ENCODE measurements around the gene OR7C2. TPM values are rescaled to one million over a fixed set of nuclear protein-coding genes. Genes with fewer than 3 reads are reported as not detected.

OR7C2 gene
- total and polyA plus RNA-seq, 2 of the 8 experiments (the other 6 are each of a cell fraction or from before 2014, with no cell fraction given): not detected

GRCh38 chr19:14950421-14950820 is 9.1 kb downstream of the OR7C2 start:
- Histone ChIP-seq H3K14ac (ENCODE audit: insufficient read length) (no peak overlapping the region), H4K91ac (replicated peaks; ENCODE audit: insufficient read length, low read length) (no peak overlapping the region), H3K9me3 (ENCODE audit: insufficient read depth in 2 of 2, low read depth in 1 of 2, low read length in 1 of 2) (peaks cover 28 to 44% of the 10 kb centered on the region in 2 experiments), H3K18ac (ENCODE audit: extremely low read depth, low read length) (no peak overlapping the region), H3K79me1 (ENCODE audit: low read depth, low read length) (no peaks in the 10 kb centered on the region), H3K56ac (replicated peaks; ENCODE audit: insufficient read length, low read depth, low read length) (no peak overlapping the region), H2BK120ac (replicated peaks; ENCODE audit: low read depth, low read length) (no peak overlapping the region), H3K27me3 (replicated peaks in 1 of 4; ENCODE audit: control insufficient read depth in 3 of 4, extremely low read depth in 1 of 4, insufficient read depth in 3 of 4, low read length in 3 of 4) (no peaks in the 10 kb centered on the region), H3K23ac (ENCODE audit: insufficient read length) (no peak overlapping the region), H3K4me3 (ENCODE audit: extremely low read depth in 1 of 4, insufficient read depth in 2 of 4, low read depth in 3 of 4, low read length in 4 of 4) (no peak overlapping the region), H4K20me1 (replicated peaks in 1 of 2; ENCODE audit: control insufficient read depth in 1 of 2, insufficient read depth in 2 of 2, low read length in 2 of 2) (no peaks in the 10 kb centered on the region), H3K27ac (ENCODE audit: low read depth, low read length) (no peak overlapping the region), H3K4ac (replicated peaks; ENCODE audit: insufficient read length, low read depth, low read length) (no peak overlapping the region), H2BK15ac (ENCODE audit: low read length) (no peak overlapping the region), H4K5ac (ENCODE audit: insufficient read length, low read depth, low read length) (no peak overlapping the region), H3K4me1 (replicated peaks in 1 of 4; ENCODE audit: control insufficient read depth in 3 of 4, insufficient read depth in 4 of 4, low read length in 3 of 4) (no peaks in the 10 kb centered on the region), H3K36me3 (ENCODE audit: control insufficient read depth in 2 of 4, insufficient read depth in 4 of 4, low read length in 3 of 4) (no peaks in the 10 kb centered on the region), H3K4me2 (ENCODE audit: insufficient read depth in 1 of 2, low read depth in 2 of 2, low read length in 2 of 2) (no peak overlapping the region), H2BK20ac (ENCODE audit: low read length) (no peak overlapping the region), H2AK5ac (ENCODE audit: low read depth, low read length) (no peak overlapping the region), H3K23me2 (ENCODE audit: low read depth, low read length) (no peaks in the 10 kb centered on the region), H2BK12ac (ENCODE audit: low read depth, low read length) (no peak overlapping the region), H2AFZ (ENCODE audit: low read length) (no peak overlapping the region), H2BK5ac (ENCODE audit: low read depth, low read length) (no peak overlapping the region), H4K8ac (ENCODE audit: extremely low read depth, insufficient read depth, low read length) (no peak overlapping the region), H3K9ac (replicated peaks in 1 of 4; ENCODE audit: extremely low read depth in 1 of 4, low read depth in 3 of 4, low read length in 3 of 4) (no peak overlapping the region), H3K79me2 (ENCODE audit: control insufficient read depth in 1 of 2, insufficient read depth in 2 of 2, low read length in 2 of 2) (no peaks in the 10 kb centered on the region)
- FAIRE-seq (no peak), DNase-seq (ENCODE audit: low read depth in 1 of 2, low spot score in 2 of 2) (no peak)
- WGBS, 2 experiments (ENCODE audit: extremely low coverage in 1 of 2, insufficient coverage in 1 of 2, insufficient read length in 1 of 2, insufficient replicate concordance in 2 of 2, low coverage in 1 of 2, low lambda C conversion rate in 2 of 2, missing lambda C conversion rate in 1 of 2): 76% methylated on average over 1 of the region's 1 CpG; no CpG with 5 or more reads in 1 of the 2 experiments
- POLR2A ChIA-PET (ENCODE audit: partially characterized antibody): interaction anchor here (0.6 kb wide), 1 partner anchor 101 kb away, joined by 3 read pairs; the partner anchor contains the start of gene OR7A10
- CTCF ChIA-PET (ENCODE audit: partially characterized antibody): no interaction called here
